Cortex of kidney (tissue), 1 donor: ENCODE measurements around the gene DACT2.
"Not testable (repeated sequence)": the region's sequence is repeated elsewhere in the genome, so short reads cannot be mapped to it uniquely, and the experiment has no call there.

Experiments used
- DNase-seq: peaks from one replicate; lab custom pipeline; 2025; lab: John Stamatoyannopoulos, UW

The DACT2 gene

DNA sequence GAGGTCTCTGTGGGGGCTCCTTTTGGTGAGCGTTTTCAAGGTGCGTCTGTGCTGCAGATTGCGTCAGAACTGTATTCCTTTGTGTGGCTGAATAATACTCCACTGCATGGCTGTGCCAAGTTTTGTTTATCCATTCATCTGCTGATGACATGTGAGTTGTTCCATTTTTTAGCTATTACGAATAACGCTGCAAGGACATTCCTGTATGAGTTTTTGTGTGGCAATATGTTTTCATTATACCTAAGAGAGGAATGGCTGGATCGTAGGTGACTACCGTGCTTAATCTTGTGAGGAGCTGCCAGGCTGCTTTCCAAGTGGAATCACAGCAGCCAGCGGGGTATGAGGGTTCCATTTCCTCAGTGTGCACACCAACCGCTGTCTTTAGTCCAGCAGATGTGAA is 1.1 kb upstream of the DACT2 start:
- DNase-seq: no peak

DNA sequence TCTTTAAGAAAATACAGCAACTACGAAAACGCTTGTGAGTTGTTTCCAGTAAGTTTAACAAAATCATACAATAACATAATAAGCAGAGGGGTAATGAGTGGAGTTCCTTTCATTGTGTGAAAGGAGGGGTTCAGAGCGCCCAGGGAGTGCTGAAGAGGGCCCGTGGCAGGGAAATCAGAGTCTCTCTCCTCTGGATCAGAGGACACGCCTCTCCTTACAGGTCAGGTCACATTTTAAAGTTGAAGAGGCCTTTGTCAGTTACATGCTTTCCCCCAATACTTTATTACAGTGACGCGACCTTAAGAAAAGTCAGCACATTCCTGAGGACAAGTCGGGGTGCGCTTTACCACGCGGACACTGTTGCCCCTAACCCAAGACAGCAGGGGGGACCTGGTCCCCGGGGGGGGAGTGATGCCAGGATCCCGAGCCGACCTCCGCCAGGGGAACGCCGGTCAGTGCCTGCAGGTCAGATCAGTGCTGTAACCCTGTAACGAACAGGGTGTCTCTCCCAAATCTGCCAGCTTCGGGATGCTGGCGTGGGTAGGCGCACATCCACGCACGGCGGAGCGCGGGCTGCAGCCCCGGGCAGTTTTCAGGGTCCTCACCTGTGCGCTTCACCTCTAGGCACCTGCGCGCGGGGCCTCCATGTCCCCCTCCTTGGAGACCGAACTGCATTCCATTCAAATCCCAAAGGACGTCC is 848 bp downstream of the DACT2 start:
- no peak for DNase-seq

DNA sequence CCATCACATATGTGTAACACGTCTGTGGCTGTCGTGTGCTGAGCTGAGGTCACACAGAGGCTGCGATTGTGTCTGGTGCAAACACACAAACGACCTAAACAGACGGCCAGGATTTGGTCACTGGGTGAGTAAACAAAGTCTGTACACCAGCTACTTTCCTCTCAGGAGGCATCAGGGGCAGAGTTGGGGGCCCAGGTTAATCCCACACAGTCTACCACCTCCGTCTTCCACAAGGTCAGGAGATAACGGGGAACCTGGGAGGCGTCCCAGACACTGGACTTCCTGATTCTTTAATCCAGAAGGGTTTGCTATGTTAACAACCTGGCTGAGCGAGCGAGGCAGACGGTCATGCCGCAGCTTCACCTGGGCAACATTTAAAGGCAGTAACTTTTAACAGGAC is 1.5 kb downstream of the DACT2 start:
- DNase-seq: no peak

DNA sequence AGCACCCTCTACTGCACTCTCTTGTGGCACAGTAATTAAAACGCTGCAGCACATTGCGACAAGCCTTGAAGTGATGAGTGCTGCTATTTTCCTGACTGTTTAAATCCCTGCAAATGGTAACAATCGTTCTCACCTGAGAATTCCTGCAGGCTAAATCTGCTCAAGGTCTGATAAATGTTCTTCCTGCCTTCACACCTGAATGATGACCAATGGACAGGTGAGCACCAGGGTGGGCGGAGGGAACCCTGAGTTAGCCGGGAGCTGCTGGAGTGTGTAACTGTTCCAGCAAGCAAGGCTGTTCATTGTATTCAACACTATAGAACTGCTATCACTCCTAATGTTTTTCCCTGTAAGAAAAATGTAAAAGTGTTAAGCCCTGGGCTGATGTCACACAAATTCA is 4.0 kb downstream of the DACT2 start:
- no peak for DNase-seq

DNA sequence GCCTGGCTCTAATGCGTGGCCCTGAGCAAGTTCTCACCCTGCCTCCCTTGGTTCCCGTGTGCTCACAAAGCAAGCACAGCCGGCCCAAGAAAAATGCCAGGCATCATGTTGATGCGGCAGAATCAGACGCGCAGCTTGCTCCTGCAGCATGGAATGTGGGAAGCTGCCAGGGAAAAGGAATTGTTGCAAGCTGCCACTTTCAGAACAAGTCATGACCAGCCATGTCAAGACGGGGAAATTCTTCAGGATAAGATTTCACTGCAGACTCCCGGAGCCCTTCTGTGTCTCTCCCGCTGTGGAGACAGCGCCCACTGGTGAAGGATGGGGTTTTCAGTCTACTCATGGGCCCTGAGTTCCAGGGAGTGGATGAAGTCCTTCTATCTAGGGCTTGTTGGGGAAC is 4.6 kb downstream of the DACT2 start:
- DNase-seq: no peak

DNA sequence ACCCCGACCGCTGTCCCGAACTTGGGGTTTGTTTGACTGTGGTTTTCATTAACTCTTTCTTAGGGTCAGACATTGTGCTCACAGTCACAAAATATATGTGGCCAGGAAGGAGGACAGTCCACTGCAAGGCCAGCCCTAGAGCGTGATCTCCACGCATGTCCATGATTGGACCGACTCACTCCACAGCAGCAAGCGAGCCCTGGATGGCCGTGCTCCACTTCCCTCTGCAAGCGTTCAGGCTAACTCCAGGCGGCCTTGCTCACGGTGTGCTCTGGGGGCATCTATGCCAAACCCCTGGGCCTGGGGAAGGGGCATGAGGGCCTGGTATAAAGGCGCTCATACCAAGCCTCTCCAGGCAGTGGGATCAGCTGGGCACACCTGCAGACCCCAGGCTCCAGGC is 5.6 kb downstream of the DACT2 start:
- DNase-seq: no peak

DNA sequence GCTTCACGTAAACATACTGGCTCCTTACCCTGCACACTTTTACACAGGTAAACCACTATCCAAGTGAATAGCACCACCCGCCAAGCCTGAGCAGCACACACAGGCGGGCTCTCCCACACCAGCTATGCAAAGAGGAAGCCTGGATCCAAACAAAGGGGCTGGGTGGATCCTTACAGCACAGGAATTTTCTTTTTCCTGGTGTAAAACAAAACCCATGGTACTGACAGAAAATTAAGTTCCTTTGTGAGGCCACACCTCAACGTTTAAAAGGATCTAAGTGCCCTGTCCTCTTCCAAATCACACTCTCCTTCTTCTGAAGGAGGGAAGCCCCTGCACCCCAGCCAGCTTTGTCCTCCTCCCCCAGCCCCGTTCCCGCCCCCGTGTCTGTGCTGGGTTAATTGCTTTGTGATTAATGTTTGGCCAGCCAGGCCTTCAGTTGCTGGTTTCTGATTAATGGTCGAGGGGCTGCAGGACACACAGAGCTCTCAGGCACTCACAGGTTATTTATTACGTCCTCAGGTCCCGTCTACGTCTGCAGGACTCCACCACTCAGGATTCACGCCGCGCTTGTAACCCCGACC is 6.1 kb downstream of the DACT2 start:
- no peak for DNase-seq

DNA sequence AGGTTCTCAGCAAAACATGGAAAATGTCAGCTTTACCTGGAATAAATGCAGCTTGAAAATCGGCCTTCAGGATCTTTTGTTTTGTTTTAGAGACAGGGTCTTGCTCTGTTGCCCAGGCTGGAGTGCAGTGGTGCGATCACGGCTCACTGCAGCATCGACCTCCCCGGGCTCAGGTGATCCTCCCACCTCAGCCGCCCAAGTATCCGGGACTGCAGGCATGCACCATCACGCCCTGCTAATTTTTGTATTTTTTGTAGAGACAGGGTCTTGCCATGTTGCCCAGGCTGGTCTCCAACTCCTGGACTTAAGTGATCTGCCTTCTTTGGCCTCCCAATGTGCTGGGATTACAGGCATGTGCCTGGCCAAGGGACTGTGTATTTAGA is 7.5 kb downstream of the DACT2 start:
- not testable (repeated sequence) for DNase-seq

DNA sequence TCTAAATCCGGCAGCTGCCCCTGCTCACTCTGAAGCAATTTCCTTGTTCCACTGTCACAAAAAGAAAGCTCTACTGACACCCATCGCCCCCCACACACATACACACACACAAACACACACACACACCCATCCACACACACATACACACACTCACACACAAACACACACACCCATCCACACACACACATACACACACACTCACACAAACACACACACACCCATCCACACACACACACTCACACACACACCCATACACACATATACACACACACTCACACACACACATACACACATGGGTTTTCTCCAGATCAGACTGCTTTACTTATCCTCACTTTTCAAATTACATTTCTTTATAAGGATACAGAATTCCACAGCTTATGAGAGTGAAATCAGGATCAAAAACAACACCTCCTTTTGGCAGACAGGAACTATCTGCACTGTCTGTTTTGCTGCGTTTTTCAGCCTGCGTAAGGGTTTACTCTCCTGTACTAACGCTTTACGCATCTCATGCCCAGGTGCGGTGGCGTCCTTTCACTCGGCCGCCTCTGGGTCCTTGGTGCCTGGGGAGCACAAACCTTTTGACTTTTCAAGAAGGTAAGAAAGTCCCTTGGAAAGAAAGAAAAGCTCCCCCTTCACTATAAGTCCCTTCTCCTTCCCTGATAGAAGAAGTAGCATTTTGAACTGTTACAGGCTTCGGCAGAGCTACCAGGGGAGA is 8.0 kb downstream of the DACT2 start:
- no peak for DNase-seq

DNA sequence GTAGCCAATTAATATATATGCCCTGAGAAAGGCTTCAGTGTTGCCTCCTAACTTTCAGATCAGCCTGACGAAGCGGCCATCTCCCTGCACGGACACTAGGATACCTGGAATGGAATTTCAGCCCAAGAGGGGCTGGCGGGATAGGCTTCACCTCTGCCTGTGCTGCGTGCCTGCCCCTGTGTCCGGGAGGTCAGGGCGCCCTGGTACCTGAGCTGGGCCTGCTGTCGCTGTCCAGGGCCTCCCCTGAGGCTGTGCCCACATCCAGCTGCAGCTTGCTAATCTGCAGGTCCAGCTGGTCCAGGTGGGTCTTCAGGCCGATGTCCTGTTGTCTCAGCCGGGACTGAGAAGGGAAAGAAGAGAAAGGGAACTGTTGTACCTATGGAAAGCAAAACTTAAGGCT is 8.6 kb downstream of the DACT2 start:
- no peak for DNase-seq

DNA sequence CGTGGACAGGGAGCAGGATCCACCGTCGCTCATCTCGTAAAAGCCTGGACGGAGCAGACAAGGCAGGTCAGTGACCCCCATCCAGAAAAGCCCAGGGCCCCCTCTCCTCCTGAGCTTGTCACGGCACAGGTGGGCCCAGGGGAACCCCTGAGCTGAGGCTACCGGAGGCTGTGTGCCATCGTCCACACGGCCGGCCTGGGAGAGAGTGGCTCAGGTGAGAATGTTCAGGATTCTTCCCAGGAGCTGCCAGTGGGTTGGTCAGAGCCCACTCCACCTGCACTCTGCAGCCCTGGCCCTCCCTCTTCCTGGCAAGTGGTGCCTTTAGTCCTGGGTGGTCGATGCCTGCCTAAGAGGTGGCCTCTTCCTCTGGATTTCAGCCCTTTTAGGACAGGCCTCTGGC is 9.2 kb downstream of the DACT2 start:
- no peak for DNase-seq

DNA sequence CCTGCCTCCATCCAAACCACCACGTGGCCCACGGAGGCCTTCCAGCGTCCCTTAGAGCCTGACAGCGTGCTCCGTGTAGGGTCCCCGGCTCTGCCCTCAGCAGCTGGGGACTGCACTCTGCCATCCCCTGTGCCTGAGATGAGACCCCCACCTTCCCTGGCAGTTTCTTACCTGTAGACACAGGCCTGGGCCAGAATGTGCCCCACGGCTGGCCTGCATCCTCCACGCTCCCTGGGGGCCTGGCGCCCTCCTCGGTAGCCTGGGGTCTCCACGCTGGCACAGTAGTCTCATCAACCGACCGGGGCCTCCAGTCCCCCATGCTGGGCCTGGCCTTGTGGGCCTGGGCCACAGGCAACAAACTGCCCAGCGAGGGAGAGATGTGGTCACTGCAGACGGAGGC is 9.6 kb downstream of the DACT2 start:
- no peak for DNase-seq

DNA sequence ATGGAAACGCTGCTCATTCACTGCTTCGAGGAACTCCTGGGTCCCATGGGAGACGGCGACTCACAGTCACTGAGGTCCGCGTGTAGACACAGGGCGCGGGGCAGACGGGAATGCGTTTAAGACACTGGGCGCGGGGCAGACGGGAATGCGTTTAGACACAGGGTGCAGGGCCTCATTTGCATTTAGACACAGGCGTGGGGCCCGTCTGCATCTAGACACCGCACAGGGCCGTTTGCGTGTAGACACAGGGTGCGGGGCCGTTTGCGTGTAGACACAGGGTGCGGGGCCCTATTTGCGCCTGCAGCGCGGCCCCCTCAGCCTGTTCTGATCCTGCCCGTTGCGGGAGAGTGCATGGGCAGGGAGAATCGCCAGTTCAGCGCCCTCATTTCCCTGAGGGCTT is 10.4 kb downstream of the DACT2 start:
- no peak for DNase-seq

DNA sequence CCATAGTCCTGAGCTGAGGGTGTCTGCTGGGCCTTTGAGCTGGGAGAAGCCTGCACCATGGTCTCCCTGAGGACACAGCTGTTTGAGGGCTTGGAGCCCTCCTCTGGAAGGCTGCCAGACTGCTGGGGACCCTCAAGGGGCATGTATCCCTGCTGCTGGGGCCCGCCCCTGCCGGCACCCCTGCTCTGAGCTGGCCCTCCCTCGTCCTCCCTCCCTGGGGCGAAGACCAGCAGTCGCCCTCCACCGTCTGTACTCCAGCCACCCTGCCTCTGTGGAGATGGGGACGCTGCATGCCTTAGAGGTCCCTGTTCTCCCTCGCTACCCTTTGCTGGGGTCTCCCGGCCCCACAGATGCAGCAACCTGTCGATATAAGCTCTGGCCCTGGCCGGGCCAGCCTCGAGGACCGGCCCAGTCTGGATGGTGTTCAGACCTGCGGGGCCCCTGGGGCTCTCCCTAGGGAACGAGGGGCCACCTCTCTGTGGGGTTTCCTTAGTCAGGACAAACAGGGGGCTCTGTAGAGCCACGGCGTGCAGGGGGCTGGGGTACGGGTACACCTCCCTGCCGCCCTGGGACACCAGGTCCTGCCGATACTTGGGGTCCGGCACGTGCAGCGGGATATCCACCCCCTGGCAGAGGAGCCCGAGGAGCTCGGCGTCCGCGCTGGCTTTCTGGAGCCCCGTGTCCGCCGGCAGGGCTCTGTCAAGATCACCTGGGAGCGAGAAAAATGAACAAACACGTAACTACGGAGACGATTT is 11.0 kb downstream of the DACT2 start:
- no peak for DNase-seq

DNA sequence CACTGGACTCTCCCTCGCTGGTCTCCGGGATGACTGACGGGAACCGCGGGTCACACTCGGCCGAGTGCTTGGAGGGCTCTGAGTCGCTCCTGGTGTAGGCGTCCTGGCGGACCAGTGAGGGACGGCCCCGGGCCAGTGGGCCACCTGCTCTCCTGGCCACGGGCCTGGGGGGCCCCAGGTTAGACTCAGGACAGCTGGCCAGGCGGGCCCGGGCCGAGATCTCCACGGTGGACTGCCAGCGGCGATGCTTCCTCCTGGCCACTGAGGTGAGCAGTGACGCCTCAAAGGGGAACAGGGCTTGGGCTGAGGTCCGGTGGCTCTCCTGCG is 11.9 kb downstream of the DACT2 start:
- no peak for DNase-seq

DNA sequence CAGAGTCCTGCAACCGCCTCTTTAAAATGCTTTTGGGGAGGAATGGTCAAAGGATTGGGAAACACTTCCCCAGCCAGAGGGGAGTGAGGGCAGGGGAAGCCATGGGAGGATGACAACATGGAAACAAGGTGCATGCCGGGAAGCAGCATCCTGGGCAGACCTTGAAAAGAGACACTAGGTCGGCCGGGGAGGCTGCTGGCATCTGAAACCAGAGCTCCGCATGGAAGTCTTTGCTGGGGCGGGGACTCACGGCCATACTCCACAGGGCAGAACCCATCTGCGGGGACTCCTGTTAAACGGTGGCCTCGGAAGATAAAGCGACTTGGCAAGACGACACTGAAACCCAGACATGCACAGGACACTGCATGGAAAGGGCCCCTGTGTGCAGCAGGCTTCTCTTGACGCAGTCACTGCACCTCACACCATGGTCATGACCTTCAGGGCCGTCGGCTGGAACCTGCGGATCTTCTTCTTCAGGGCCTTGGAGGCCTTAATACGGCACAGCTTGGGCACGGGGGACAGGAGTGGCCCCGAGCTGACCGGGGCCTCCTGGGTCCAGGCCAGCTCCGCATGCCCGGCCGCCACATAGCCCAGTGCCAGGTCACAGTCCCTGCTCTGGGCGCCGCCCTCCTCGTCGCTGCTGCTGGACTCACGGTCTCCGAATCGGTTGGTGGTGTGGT is 12.4 kb downstream of the DACT2 start:
- no peak for DNase-seq

DNA sequence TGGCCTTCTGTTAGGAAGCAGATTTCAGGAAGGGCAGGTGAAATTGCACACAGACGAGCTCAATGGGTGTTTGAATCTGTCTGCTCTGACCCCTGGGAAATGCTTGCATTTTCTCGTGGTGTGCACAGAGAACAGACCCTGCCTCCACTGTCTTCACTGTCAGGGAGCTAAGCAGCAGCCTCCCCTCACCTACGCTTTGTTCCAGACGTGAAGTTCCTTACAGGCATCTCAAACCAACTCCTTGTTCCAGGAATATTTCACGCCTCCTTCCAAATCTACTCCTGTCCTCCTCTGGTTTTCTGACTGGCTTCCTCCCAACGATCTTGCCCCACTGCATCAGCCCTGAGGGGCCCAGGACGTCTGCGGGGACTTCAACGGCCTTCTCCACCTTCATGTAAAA is 13.7 kb downstream of the DACT2 start:
- DNase-seq: no peak

DNA sequence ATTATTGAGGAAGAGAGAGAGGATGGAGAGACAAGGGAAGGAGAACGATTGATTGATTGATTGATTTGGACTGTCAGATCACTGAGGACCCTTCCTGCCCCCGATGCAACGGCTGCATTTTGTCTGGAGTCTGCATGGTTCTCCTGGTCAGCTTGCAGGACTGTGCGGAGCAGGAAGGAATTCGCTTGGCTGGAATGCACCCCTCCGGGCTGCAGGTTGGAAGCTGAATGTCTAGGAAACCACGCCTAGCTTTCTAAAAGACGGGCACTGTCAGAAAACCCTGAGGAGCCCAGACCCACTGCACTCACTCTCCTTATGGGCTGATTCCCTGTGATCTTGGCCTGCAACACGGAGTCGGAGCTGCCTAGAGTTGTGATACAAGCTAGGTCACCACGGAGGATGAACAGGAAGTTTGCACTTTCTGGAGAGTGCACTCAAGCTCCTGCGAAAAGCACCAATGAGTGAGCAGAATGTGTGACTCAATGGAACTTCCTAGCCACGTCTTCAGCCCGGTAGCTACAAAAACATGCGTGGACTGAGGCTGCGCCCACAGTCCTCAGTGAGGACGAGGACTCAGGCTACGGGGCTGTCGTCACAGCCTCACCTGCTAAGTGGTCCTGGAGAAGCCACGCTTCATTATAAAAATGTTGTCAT is 14.4 kb downstream of the DACT2 start:
- no peak for DNase-seq

DNA sequence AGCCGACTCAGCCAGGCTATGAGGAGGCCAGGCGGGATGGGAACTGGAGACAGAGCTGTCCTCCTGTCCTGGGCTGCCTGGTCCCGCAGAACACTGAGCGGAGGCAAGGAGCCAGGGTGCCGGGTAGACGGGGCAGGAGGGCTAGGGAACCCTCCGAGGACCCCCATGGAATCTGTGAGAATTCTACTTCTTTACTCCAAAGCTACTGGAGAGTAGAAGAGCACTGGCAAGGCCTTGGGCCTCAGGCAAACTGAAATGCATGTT is 14.9 kb downstream of the DACT2 start:
- DNase-seq: no peak

DNA sequence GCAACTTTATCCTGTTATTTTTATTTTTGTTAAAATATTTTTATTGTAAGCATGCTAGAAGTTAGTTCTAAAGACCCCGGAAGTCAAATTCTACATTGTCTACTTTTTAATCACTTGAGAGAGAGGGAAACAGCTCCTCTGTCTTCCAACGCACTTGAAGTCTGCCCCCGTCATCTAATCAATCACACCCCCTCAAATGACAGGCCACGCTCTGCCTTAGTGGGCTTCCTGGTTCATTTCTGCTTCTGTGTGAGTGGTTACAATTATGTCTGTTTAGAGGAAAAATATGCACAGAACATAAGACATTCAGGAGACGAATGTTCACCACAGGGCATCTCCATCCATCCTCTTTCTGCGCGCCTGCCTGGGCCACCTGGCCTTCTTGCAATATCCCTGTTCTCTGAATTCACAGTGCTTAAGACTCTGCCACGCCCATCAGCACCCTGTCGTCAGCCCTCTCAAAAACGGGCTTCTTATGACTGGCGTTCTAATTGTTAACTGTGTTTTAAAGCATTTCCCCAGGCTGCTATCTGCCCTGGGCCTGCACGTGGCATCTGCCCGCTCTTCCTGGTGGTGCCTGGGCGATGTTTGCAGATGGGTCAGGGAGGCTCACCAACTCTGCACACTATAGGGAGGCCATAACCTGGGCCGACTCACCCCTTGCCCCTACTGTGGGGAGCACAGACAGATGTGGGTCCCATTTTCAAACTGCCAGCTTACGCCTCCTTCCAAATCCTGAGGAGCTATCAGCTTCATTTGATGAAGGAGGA is 15.4 kb downstream of the DACT2 start:
- no peak for DNase-seq

DNA sequence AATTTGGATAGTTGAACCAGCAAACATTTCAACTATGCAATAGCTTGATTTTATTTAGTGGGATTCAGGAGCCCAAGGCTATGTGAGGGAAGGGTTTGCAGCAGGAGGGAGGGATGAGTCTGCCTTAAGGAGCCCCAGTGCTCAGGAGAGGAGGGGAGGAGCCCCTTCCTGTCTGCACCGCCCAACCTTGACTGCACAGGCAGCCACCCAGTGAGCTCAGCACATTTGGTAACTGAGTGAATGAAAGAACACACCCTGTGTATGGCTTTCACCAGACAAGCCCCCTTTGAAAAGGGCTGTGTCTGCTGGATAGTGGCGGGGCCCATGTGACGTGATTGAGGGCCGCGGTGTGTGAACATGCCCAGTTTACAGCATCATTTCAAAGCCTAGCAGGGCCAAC is 17.0 kb downstream of the DACT2 start:
- no peak for DNase-seq
